Activated naive CD4-positive, alpha-beta T cell (primary cell): ENCODE results near the gene STARD7.
"Not testable (repeated sequence)": the region's sequence is repeated elsewhere in the genome, so short reads cannot be mapped to it uniquely, and the experiment has no call there.

Experiments
- DNase-seq, 4 experiments: peaks; one replicate each; lab custom pipeline; 2025; lab: John Stamatoyannopoulos, UW

Gene STARD7

DNA sequence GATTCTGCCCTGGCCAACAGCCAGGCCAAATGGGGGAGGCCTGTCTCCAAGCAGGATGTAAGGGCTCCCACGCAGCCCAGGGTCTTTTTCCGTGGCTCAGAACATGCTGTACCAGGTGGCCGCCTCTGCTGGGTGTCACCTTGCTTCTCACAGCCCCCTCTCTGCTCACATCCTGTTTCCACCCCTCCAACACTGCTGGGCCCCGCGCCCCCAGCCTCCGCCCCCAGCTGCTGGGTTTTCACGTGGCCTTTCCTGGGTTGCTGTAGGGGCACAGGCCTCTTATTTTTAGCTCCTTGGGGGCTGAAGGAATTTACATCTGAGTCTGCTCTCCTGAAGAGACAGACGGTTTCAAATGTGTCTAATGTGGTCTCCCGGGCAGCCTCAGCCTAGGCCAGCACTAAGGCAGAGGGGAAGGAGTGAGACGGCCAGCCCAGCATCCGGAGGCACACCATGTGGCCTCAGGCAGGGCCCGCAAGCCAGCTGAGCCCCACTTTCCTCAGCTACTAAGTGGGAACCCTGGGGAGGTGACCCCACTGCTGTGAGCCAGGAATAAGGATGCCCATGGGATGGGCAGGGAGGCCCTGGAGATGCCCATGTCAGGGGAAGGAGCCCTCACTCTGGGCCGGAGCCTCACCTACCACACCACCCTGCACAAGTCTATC lies 44.7 kb downstream of the STARD7 start:
- DNase-seq = peak in 3 of 4 experiments; percentile 17 to 37 (median 33)

DNA sequence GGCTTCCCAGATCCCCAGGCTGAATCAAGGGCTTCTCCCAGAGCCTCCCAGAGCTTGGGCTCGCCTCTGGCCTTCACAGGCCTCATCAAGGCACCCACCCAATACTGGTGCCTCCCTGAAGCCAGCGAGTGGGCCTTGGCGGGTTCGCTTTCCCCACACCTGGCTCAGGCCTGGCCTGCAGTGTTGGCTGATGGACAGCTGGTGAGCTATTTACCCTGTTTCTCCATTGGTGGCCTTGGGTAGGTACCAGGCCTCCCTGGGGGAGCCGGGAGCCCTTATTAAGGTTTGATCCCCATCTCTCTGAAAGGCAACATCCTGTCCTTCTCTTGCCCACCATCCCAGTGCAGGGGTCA lies 45.2 kb downstream of the STARD7 start:
- DNase-seq = no peak

DNA sequence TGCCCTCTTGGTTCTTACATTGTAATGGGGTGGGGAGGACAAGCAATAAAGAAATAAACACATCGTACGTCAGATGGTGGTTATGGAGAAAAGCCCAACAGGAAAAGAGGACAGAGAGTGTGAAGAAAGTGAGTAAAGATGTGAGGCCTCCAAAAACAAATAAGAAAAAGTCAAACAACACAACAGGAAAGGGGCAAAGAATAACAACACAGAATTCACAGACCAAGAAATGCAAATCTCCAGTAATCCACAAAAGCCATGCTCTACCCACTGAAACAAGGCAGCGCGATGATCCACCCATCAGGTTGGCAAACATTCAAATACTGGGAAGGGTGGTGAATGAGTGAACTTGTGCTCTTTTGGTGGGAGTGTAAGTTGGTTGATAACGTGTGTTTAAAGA lies 46.7 kb downstream of the STARD7 start:
- no peak for DNase-seq

DNA sequence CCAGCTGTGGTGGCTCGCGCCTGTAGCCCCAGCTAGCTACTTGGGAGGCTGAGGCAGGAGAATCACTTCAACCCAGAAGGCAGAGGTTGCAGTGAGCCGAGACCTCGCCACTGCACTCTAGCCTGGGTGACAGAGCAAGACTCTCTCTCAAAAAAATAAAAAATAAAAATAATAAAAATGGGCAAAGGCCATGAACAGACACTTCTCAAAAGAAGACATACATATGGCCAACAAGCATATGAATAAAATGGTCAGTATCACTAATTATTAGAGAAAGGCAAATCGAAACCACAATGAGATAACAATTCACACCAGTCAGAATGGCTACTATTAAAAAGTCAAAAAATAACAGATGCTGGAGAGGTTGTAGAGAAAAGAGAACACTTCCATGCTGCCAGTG lies 48.3 kb downstream of the STARD7 start:
- DNase-seq = not testable (repeated sequence)

DNA sequence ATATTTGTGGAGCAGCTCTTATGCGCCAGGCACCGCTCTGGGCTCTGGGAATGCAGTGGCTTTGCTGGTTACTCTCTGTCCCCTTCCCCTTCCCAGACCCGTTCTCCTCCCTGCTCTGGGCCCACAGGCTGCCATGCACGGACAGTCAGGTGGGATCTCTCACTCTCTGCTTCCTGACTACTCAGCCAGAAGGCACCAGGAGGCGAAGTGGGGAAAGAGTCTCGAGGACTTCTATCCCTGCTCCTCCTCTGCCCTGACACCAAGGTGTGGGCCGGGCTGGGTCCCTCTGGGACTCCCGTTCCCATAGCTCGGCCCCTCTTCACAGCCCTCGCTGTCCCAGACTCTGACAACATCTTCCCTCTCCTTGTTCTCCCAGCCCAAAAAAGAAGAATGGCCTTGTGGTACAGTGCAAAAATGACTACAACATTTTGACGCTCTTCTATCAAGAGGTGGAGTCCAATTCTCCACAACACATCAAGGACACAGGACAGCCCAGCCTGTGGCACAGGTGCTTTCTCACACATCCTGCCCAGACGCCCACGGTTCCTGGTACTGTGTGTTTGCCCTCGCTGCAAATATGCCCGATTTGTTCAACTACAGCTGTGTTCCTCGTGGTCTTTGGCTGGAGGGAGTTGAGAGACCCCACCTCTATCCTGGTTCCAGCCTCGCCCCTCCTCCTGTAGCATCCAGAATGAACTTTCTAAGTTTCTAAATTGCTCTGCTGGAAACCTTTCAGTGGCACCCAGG lies 49.4 kb downstream of the STARD7 start:
- DNase-seq = peak in 1 of 4 experiments; percentile 25

DNA sequence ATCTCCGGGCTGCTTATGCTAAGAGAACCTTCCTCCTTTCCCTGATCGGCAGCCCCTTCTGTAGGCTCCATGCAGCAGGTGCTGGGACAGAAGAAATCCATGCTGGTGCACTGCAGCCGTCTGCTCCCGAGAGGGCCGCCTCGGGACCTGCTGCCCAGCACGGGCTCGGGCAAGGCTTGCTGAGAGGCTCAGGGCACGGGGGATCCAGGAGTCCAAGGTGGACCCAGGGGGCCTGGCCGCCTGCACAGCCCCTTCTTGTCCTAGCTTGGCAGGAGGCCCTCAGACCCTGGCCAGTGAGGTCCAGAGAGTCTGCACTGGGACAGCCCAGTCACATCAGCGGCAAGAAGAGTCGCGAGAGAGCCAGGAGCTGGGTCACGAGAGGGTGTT lies 50.1 kb downstream of the STARD7 start:
- no peak for DNase-seq

DNA sequence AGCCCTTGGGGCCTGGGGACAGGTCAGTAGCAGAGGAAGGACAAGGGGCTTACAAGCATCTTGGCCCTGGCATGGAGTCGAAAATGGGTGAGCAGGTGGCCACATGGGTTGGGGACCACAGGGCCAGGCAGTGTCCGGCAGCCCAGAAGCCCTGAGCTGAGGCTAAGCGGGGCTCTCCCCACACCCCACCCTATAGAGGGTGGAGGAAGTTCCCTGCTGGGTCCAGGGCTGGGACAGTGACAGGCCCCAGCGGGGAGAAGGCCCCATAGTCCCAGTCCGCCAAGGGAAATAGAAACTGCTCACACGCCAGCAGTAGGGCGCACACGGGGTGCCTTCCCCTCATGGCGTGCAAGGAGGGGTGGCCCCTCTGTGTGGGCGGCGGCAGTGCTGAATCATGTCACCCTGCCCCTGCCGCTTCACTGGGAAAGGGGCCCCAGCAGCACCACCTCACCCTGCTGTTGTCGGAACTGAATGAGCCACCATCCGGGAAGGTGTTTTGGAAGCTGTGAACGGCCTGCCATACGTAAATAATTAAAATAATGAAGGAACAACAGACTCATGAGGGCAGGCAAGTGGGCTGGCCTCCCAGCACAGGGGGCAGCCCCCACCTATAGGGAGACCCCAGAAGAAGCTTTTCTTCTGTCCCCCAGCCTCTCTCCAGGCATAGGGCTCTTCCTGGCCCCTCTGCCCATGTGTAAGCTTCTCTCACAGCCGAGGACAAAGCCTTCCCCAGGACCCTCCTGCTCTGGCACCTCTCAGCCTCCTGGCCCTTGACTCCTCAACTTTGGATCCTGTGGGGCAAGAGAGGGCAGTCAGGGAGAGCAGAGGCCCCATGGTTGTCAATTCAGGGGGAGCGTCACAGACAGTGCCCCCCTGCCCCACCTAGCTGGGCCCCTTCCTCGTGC lies 50.7 kb downstream of the STARD7 start:
- peak; percentile 40 to 83 (median 68) for DNase-seq

DNA sequence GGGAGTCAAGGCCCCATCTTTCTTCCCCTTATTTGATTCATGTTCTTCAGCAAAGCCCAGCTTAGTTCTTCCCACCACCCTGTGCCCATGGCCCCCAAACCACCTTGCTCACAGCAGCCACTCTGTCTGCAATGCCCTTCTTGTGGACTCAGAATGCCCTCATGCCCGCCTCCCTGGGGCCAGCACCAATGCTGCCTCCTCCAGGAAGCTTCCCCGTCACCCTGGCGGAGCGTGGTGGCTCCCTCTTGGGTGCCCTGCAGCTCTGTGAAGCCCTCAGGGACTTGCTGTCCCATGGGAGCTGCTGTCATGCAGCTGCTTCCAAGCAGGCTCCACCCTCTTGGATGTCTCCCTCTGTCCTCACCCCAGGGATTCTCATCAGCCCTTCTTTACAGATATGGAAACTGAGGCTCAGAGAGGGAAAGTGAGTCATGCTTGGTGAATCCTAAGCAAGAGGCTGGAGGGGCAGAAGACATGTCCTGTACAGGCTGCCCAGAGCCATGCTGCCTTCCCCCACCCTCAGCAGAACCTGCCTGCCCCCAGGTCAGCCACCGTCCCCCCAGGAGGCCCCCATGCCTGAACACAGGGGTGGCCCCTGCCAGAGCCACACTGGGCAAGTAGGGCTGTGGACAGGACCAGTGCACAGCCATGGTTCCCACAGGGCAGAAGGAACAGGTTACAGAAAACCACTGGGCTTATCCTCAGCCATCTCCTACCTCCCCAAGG lies 51.5 kb downstream of the STARD7 start:
- DNase-seq = no peak

DNA sequence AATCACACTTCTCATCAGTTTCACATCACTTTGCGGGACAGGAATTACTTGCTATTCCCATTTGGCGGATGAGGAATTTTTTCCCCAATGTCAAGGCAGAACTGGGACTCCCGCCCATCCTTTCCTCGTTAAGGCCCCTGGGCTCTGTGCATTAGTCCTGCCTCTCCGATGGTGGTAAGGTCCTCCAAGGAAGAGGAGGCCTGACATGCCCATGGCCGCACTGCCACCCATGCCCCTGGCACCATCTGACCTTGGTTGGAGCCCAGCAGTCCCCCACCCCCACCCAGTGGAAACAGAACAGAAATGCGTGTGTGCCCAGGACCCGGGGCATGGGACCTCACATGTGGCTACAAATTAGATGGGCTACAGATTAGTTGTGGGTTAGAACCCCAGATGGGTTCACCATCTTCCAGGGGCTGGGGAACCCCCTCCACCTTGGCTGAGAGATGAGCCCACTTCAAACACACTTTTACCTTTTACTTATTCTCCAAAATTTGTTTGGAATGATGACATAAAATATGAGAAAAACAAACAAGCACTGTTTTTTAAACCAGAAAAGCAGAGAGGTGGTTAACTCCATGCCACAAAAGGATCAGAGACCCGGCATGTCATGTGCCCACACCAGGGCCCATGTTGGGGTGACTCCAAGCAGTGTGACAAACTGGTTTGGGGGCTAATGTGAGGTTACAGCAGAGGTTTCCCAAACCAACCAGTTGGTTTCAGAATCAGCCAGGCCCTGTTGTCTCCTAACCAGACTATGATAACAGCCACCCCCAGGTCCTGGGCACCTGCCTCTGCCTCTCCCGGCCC lies 52.4 kb downstream of the STARD7 start:
- no peak for DNase-seq

DNA sequence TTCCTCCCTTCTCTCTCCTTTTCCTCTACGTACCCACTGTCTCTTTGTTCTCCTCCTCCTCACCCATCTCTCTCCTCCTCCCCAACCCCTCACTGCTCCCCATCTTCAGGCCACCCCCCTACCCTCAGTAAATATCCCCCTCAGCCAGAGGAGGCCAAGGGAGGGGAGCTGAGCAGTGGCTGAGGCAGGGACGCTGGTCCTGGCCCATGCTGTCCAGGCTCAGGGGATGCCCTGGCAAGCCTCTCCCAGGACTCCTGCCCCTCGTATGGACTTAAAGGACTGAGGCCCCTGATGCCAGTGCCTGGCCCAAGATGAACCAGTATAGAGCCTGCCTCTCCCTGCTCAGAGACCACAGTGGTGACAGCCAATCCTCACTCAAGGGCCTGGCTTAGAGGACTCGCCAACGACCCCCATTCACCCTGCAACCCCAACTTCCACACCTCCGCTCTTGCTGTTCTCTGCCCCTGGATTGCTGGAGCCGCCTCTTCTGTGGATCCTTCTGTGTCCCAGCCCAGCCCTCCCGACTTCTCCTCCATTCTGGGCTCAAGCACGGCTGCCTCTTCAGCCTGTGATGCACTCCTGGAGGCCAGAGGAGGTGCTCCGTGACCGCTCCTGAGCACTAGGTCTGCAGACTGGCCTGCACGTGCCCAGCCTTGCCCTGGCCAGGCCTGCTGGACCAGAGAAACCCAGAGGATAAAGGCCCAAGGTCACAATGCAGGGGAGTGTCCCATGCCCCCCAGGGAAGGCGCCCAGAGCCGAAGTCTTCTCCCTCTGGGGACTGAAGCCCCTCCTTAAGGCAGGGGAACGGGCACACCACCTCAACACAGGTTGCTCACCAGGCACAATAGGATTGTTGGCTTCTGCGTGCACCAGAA lies 53.9 kb downstream of the STARD7 start:
- no peak for DNase-seq

DNA sequence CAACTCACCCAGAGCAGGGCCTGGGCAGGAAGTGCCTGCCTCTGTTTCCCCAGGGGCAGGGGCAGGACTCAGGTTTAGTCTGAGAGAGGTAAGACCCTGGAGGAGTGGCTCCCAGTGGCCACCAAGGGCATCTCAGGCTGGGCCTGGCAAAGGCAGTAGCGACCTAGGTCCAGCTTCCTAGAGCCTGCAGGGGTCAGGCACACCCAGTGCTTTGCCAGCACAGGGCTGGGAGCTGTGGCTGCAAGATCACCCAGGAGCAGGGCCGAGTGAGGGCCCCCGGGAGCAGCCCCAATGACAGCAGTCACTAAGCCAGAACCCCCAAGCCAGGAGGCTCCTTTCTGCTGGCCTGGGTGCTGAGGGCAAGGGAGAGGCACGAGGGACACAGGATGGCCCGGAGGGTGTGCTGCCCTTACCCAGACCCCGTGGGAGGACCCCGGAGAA lies 54.6 kb downstream of the STARD7 start:
- no peak for DNase-seq

DNA sequence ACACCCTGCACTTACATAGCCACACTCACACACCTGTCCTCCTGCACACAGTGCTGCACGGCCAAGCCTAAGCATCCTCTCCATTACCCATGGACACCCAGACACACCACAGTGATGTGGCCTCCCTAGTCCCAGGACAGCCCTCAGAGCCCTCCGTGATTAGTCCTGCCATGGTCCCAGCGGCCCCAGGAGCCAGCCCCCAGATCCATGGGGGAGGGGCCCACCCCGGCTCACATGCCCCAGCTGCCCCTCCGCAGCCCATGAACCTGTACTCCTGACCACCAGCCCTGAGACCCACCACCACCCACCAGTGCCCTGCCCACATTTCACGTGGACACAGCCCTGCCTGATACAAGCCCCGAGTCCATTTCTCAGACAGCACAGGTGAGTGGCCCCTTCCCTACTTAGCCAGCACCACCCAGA lies 55.3 kb downstream of the STARD7 start:
- no peak for DNase-seq

DNA sequence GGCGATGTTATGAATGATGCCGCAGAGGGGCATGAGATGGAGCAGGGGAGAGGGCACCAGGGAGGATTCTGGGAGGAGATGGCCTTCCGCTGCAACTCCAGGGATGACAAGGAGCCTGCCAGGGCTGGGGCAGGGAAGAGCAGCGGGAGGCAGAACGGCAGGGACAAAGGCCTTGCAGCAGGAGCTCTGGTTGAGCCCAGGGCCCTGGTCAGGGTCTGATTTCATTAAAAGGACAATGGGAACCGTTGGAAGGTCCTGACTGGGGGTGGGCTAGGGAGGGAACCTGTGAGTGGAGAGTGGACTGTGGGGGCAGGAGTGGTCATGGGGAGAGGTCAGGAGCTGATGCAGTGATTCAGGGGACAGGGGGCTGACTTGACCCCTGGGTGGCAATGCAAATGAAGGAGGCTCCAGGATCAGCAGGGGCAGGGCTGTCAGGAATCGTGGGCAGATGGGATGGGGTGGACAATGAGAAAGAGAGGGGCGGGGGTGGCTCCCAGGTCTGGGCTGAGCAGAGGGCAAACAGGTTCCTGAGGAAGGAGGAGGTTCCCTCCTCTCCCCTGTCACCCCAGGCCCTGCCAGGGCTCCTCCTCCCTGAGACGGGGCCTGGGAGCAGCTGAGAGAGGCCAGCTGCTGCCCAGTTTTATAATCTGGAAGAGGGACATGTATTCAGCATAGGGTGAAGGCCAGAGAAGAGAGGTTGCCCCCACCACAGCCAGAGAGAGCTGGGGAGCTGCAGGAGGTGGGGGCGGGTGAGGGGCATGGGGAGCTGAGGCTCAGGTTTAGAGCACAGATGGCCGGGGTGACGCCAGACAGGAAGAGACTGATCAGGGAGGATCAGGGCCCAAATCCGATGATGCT lies 56.1 kb downstream of the STARD7 start:
- no peak for DNase-seq

DNA sequence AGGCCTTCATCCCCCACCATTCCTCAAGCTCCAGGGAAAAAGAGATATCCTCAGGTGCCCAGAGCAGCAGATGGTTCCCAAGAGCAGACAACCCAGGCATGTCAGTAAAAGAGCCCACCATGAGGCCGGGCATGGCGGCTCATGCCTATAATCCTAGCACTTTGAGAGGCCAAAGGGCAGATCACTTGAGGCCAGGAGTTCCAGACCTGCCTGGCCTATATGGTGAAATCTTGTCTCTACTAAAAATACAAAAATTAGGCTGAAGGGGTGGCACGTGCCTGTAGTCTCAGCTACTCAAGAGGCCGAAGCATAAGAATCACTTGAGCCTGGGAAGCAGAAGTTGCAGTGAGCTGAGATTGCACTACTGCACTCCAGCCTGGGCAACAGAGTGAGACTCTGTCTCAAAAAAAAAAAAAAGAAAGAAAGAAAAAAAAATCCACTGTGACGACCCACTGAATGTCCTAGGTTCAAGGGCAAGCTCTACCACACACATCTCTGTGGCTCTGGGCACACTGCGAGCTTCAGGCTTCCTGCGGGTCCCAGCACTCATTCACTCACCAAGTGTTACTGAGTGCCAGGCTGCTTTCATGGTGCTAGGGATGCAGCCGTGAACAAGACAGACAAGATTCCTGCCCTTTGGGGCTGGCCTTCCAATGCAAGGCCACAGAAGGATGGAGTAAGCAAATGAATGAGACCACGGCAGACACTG lies 56.9 kb downstream of the STARD7 start:
- DNase-seq = no peak

DNA sequence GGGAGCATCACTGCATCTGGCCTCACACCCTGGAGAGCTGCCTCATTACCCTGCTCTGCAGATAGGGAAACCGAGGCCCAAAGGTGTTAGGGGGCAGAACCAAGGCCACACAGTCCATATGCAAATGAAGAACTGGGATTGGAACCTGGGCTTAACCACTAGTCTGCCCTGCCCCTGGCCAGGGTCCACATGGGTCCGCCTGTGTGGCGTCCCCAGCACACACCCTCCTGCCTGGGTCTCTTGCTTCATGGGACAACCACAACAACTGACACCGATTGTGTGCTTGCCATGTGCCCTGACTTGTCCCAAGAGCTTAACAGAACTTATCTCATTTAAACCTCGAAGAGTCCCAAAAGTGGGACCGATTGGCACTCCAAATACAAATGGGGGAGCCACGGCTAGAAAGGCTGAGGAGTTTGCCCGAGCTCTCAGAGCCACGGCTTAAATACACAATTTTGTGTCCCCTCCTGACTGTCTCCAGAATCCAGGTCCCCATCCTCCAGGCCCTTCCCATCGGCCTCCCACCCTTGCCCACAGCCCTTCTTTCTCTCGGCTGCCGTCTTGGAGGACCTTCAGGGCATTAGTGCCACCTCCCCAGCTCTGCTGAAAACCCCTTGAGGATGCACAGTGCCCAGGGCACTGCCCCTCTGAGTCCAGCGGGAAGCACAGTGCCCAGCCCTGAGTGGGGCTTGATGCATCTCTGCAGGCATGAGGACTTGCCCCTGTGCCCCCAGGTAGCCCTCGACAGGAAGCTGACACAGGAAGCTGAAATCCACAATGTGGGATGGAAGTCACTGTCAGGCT lies 57.6 kb downstream of the STARD7 start:
- DNase-seq = no peak

DNA sequence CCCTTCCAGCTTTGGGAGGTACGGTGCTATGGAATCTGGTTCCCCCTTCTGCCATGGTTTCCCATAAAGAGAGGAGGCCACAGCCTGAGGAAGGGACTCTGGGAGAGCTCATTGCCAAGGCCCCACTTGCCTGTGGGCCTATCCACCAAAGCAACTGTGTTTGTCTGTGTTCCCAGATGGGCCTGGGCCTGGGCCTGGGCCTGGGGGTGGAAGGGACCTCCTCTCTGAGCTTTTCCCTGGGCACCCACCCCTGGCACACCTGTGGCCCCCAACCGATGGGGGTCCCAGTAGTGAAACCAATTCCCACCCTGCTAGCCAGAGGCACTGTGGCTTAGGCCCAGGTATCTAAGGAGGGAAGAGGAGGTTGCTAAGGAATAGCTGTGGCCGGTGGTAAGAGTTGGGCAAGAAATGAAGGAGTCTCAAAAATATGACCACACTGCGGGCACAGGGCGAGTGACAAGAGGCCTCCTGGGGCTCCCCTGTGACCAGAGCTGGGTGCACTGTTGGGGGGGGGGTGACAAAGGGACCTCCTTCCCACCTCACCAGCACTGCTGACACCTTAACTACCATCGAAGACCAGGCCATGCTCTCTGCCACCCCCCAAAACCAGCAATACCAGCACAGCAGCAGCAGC lies 58.5 kb downstream of the STARD7 start:
- DNase-seq = no peak
